Choroid plexus epithelial cell (primary cell): Measurements from ENCODE around the gene UBA1.
A peak's percentile ranks its signal among the peaks of the same experiment; 100 is the strongest.

Experiments
- DNase-seq: peaks from one replicate; pipeline ENCODE4 v3.0.0-alpha.2; 2010; ENCODE audit warnings: low read depth
- H3K4me3 ChIP-seq: 2 replicates; pipeline ENCODE4 v1.5.1; 2011; ENCODE audit warnings: low read depth, mild to moderate bottlenecking, control low read depth, low read length, moderate library complexity
- TF ChIP-seq, protein P1 (sequence below): conservative IDR thresholded peaks from 2 replicates; pipeline ENCODE4 v1.5.1; 2011; ENCODE audit warnings: low read depth, mild to moderate bottlenecking, control low read depth, inconsistent platforms, low read length, moderate library complexity

Gene UBA1

DNA sequence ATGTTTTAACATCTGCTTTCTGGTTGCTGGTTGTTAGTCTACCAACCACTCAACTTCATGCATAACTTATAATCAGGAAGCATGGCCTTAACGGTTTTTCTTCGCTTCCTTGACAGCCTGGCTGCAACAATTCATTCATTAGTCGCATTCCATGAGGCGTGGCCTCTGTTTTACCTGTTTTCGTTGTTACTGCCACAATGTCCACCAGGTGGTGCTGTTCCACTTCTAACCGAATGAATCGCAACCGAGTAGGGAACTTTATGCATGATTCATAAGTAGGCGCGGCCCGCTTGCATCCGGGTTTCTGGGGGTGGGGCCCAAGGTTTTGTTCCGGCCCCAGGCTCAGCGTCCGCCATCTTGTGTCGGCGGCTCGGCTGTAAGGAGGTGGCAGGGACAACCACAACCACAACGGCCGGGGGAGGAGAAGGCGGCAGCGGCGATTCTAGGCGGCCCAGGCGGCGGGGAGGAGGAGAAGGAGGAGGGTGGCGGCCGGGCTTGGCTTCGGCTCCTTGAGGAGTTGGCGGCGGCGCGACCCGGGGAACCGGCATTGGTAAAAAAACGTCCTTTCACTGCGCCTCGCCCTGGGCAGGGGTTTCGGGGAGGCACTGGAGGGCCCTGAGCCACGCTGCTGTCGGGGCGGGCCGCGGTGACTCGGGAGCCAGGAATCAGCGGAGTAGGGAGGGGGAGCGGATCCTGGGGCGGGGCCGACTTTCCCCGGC, at the start of gene UBA1:
UBA1 (plus strand) TSS at position 355 of the 719 bp plus-strand sequence. CDS start 4,974 bp downstream, outside the sequence.
- peak; percentile 96 for DNase-seq
- H3K4me3 ChIP-seq, result peak within 1 kb of the TSS; percentile 82

DNA sequence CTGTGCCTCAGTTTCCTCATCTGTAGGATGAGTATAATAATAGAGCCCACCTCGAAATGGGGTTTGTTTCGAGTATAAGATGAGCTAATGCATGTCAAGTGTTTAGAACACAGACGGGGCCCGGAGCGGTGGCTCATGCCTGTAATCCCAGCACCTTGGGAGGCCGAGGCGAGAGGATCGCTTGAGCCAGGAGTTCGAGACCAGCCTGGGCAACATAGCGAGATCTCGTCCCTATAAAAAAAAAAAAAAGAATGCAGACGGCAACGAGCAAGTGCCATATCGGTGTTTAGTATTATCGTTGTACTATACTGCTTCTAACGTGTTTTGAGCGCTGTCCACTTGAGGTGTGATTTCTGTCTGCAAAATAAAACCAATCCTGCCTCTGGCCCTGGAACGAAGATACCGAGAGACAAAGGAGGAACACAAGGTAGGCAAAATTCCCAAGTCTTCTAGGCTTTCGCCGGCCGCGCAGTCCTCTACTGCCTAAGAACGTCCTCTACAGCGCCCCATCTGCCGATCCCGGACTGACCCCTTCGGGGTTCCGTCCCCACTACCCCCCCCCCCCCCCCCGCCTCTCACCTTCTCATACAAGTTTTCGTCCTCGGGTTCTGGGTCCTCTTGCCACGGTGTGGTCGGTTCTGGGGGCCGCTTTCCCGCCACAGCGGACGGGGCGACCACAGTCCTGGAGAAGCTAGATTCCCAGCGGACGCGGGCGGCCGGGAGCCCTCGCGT, 49.6 kb upstream of the UBA1 start:
- peak; percentile 33 for DNase-seq
- peak overlapping the region; percentile 83 for H3K4me3 ChIP-seq
- TF ChIP-seq, protein P1, sequence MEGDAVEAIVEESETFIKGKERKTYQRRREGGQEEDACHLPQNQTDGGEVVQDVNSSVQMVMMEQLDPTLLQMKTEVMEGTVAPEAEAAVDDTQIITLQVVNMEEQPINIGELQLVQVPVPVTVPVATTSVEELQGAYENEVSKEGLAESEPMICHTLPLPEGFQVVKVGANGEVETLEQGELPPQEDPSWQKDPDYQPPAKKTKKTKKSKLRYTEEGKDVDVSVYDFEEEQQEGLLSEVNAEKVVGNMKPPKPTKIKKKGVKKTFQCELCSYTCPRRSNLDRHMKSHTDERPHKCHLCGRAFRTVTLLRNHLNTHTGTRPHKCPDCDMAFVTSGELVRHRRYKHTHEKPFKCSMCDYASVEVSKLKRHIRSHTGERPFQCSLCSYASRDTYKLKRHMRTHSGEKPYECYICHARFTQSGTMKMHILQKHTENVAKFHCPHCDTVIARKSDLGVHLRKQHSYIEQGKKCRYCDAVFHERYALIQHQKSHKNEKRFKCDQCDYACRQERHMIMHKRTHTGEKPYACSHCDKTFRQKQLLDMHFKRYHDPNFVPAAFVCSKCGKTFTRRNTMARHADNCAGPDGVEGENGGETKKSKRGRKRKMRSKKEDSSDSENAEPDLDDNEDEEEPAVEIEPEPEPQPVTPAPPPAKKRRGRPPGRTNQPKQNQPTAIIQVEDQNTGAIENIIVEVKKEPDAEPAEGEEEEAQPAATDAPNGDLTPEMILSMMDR, result no peak

More for the DNA sequence above, at the start of gene UBA1:
- TF ChIP-seq, protein P1, result peak; percentile 70

DNA sequence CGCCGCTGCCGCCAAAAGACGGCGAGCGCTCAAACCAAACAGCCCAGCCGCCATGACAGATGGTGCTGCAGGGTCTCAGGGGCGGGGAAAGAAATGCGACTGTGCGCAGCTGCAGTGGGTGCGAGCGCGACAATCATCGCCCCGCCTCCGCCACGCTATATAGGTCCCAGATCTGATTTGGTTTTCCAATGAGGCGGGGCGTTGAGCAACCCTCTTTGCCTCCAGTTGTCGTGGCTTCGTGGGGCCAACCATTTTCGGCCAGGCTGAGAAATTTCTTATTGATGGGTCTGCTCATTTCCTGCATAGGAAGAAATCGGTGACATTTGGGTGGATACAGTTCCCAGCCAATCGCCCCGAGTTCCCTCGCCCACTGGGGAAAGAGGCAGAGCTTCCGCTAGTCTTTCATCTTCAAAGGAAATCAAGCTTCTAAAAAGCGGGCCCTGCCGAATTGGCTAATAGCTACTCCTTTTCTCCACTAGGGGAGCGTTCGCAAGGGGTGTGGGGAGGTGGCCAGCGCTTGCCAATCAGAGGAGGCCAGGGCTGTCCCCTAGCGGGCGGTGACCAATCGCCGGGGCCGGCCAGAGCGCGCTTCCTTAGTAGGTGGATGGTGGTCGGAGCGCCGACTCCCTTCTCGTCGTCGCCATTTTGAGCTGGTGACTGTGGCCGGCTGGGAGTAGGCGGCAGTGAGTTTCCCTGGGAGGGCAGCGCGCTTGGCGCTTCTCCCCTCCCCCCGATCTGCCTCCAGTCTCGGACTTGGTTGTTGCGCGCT, 48.8 kb upstream of the UBA1 start, which contains the start of the genes NDUFB11 and RBM10:
NDUFB11 (minus strand) TSS at position 77 of the 769 bp plus-strand sequence; CDS start at position 54, 23 bp downstream.
RBM10 (plus strand) TSS at position 596 of the 769 bp plus-strand sequence. CDS start 2,261 bp downstream, outside the sequence.
- peak; percentile 97 for DNase-seq
- TF ChIP-seq, protein P1, result peak; percentile 67
- H3K4me3 ChIP-seq, result peak within 1 kb of the TSS; percentile 83

DNA sequence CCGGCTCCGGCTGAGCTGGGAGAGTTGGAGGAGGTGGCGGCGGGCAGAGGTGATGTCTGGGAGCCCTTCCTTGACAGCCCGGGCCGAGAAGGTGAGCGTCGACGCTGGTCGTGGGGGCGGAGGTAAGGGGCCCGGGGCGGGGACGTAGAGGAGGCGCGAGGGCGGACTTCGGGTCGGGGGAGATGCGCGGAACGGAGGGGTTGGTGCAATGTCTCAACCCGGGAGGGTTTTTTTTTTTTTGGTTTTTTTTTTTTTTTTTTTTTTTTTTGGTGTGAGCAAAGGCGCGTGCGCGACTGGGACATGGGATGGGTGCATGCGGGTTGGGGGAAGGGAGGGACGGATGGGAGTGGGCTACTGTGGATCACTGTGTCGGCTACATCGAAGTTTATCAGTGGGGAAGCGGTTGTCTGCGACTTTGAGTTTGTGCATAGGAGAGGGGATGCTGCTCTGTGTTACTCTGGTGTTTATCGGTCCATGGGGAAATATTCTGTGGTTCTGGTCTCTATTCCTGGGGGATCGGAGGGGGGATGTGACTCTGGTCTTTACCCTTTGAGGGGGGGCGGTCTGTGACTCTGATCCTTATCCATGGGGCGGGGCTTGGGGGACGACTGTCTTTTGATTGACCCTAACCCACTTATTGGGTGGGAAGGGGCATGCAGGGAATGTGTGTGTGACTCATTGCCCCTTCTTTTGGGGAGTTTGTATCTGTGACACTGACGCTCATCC, 48.1 kb upstream of the UBA1 start:
- TF ChIP-seq, protein P1, result no peak
- no peak for DNase-seq
- peak overlapping the region; percentile 83 for H3K4me3 ChIP-seq

DNA sequence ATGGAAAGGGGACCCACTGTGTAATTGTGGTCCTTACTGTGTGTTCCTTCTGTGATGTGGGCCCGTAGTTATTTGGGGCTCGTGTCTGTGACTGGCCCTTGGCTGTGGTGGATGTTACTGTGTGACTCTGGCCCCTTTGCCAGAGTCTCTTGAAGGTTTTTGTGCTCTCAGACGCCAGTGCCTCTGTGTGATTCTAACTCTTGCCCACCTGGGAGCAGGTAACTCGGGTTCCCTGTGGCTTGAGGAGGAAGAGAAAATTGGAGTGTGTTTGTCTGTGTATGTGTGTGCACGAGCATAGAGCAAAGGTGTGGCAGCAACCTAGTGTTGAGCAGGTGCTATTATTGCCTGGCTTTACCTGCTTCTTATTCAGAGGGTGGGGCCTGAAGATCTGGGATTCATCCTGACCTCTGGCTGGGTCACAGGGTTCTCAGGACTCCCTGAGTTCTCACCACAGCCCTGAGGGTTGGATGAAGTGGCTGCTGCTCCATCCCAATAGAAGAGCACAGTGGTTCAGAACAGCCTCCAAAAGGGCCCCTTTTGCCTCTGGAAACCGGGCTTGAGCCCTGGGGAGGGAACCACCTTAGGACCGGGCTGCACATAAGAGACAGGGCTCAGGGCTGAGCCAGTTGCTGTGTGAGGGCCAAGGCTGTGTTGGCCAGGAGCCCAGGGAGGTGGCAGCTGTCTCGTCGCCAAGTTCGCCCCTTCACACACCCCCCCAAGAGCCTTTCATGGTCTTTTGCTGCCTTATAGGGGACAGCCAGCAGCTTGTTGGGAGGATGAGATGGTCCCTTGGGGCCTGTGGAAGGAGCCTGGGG, 47.3 kb upstream of the UBA1 start:
- no peak for DNase-seq
- TF ChIP-seq, protein P1, result no peak
- H3K4me3 ChIP-seq, result peak overlapping the region; percentile 83
